HepG2 (cell line): ENCODE data around the gene BLVRB. TPM values are rescaled to one million over a fixed set of nuclear protein-coding genes. Genes with fewer than 3 reads are reported as not detected.

Experiments used
- BCL3 ChIP-seq: sonication (generic); formaldehyde crosslinking; IDR thresholded peaks from 2 replicates; pipeline ENCODE4 v1.5.1; 2020; ENCODE audit warnings: mild to moderate bottlenecking, missing genetic modification reagents, moderate library complexity
- BRCA1 ChIP-seq: sonication (generic); formaldehyde crosslinking; IDR thresholded peaks from 2 replicates; pipeline ENCODE4 v1.4.0; 2020; ENCODE audit warnings: missing genetic modification reagents
- CHD4 ChIP-seq: fragments of 200-600 bp; sonication (generic); IDR thresholded peaks from 2 replicates; pipeline ENCODE4 v1.7.0; 2017; ENCODE audit warnings: mild to moderate bottlenecking, low read length, borderline replicate concordance
- DPF2 ChIP-seq: sonication (generic); formaldehyde crosslinking; IDR thresholded peaks from 2 replicates; pipeline ENCODE4 v1.4.0; 2020; ENCODE audit warnings: mild to moderate bottlenecking, low read depth, missing genetic modification reagents, borderline replicate concordance
- HOMEZ ChIP-seq: IDR thresholded peaks from 2 replicates; pipeline ENCODE4 v1.6.1; 2016; ENCODE audit warnings: low read depth
- NR2F6 ChIP-seq, 2 experiments: IDR thresholded peaks; 2 replicates each; pipeline ENCODE4 v1.6.1; 2016; ENCODE audit warnings: antibody characterized with exemption in 1 of 2, mild to moderate bottlenecking in 1 of 2
- SRY ChIP-seq: sonication (generic); formaldehyde crosslinking; IDR thresholded peaks from 2 replicates; pipeline ENCODE4 v1.8.0; 2022; ENCODE audit warnings: mild to moderate bottlenecking, missing genetic modification reagents
- TGIF2 ChIP-seq: IDR thresholded peaks from 2 replicates; pipeline ENCODE4 v1.6.1; 2016; ENCODE audit warnings: control low read depth, missing compliant biosample characterization
- TOE1 ChIP-seq: sonication (generic); formaldehyde crosslinking; IDR thresholded peaks from 2 replicates; pipeline ENCODE4 v1.4.0; 2020; ENCODE audit warnings: mild to moderate bottlenecking, missing genetic modification reagents
- XBP1 ChIP-seq: sonication (generic); formaldehyde crosslinking; IDR thresholded peaks from 2 replicates; pipeline ENCODE4 v1.5.0; 2020; ENCODE audit warnings: missing genetic modification reagents
- ZBTB7A ChIP-seq: sonication (generic); formaldehyde crosslinking; IDR thresholded peaks from 2 replicates; pipeline ENCODE4 v1.8.0; 2022; ENCODE audit warnings: mild to moderate bottlenecking, missing genetic modification reagents
- ZNF12 ChIP-seq: sonication (generic); formaldehyde crosslinking; IDR thresholded peaks from 2 replicates; pipeline ENCODE4 v1.5.0; 2020; ENCODE audit warnings: missing genetic modification reagents
- ZNF207 ChIP-seq: fragments of 450-650 bp; IDR thresholded peaks from 2 replicates; pipeline ENCODE4 v1.6.1; 2016; ENCODE audit warnings: antibody characterized with exemption, borderline replicate concordance
- ZNF326 ChIP-seq: sonication (generic); formaldehyde crosslinking; IDR thresholded peaks from 2 replicates; pipeline ENCODE4 v1.4.0; 2020; ENCODE audit warnings: missing genetic modification reagents, borderline replicate concordance
- ZNF607 ChIP-seq: sonication (generic); formaldehyde crosslinking; IDR thresholded peaks from 2 replicates; pipeline ENCODE4 v1.5.1; 2020; ENCODE audit warnings: missing genetic modification reagents, mild to moderate bottlenecking, borderline replicate concordance
- ZNF619 ChIP-seq: sonication (generic); formaldehyde crosslinking; IDR thresholded peaks from 2 replicates; pipeline ENCODE4 v1.4.0; 2020; ENCODE audit warnings: mild to moderate bottlenecking, missing genetic modification reagents
- polyA plus RNA-seq, 8 experiments: library from polyadenylated mRNA; depleted of rRNA in 3 of 8; stranded (reverse) in 7 of 8; unstranded in 1 of 8; fragments of >200 nt; fragmentation: Illumina TruSeq in 4 of 8; extraction: Trizol in 4 of 8; gene quantifications; 2 replicates each; pipeline versions ENCODE4 v1.2.1 to v1.2.3, GENCODE V29; 2011 to 2016; ENCODE audit warnings: low read depth in 4 of 8, missing spikeins in 1 of 8, mixed read lengths in 1 of 8; ENCODE audit not compliant: insufficient read depth in 1 of 8
- total RNA-seq, 5 experiments: library from RNA; depleted of rRNA; stranded (reverse); fragments of >200 nt; fragmentation: Illumina TruSeq; extraction: Trizol; gene quantifications; 2 replicates each; pipeline ENCODE4 v1.2.3, GENCODE V29; 2016; ENCODE audit warnings: low read depth in 1 of 5
- TF ChIP-seq, protein P1 (sequence below): sonication (generic); formaldehyde crosslinking; IDR thresholded peaks from 2 replicates; pipeline ENCODE4 v1.8.1; 2023; ENCODE audit warnings: missing genetic modification reagents, mild to moderate bottlenecking, borderline replicate concordance
- TF ChIP-seq, protein P2 (sequence below): sonication (generic); formaldehyde crosslinking; IDR thresholded peaks from 2 replicates; pipeline ENCODE4 v1.8.1; 2023; ENCODE audit warnings: mild to moderate bottlenecking, missing genetic modification reagents
- TF ChIP-seq, protein P3 (sequence below): sonication (generic); formaldehyde crosslinking; IDR thresholded peaks from 2 replicates; pipeline ENCODE4 v1.5.0; 2020; ENCODE audit warnings: missing genetic modification reagents
- TF ChIP-seq, protein P4 (sequence below): IDR thresholded peaks from 2 replicates; pipeline ENCODE4 v1.6.1; 2016; ENCODE audit warnings: missing compliant biosample characterization, missing genetic modification reagents, borderline replicate concordance
- TF ChIP-seq, protein P5 (sequence below): sonication (generic); formaldehyde crosslinking; IDR thresholded peaks from 2 replicates; pipeline ENCODE4 v1.5.1; 2020; ENCODE audit warnings: missing genetic modification reagents, mild to moderate bottlenecking, borderline replicate concordance

Gene BLVRB
- total and polyA plus RNA-seq, 2 of the 13 experiments (the other 11 are each of a cell fraction or from before 2014, with no cell fraction given) = 25.9 to 51.4 TPM

DNA sequence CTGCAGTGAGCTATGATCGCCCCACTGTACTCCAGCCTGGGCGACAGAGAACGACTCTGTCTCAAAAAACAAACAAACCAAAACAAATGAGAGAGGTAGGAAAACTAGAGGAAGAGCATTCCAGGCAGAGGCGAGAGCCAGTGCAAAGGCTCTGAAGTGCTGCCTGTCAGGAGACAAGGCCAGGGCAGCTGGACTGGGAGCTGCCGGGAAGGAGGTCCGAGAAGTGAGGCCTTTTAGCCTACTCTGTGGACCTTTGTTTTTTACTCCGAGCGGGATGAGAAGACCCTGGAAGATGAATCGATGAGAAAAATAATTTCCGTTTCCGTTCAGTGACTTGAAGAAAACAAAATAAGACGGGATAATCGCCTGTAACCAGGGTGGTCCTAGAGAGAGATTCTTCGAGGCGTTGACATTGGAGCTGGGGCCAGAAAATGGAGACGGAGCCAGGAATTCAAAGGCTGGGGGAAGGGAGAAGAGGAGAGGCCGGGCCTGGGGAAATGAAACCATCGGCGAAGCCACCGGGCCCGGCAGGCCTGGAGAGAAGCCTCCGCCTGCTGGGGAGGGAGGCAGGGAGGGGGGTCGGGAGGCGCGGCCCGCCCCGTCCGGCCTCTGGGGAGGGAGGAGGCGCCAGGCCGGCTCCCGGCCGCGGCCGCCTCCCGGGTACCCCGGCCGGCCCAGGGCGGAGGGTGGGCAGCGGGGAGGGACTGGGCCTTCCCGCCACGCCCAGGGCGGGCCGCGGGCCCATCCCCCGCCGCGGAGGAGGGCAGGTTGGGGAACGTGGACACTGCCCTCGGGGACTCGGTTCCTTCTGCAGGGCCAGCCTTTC lies 31.9 kb downstream of the BLVRB start (continued):
- no peak for TF ChIP-seq BCL3 (CRISPR knock-in tag)
- no peak for TF ChIP-seq DPF2
- no peak for TF ChIP-seq TOE1 (CRISPR knock-in tag)
- TF ChIP-seq, protein P1, sequence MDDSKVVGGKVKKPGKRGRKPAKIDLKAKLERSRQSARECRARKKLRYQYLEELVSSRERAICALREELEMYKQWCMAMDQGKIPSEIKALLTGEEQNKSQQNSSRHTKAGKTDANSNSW (CRISPR knock-in tag) = no peak
- TF ChIP-seq HOMEZ (CRISPR knock-in tag) = no peak
- no peak for TF ChIP-seq ZNF326 (CRISPR knock-in tag)
- TF ChIP-seq TGIF2 (CRISPR knock-in tag) = no peak
- no peak for TF ChIP-seq ZBTB7A (CRISPR knock-in tag)
- TF ChIP-seq, protein P2, sequence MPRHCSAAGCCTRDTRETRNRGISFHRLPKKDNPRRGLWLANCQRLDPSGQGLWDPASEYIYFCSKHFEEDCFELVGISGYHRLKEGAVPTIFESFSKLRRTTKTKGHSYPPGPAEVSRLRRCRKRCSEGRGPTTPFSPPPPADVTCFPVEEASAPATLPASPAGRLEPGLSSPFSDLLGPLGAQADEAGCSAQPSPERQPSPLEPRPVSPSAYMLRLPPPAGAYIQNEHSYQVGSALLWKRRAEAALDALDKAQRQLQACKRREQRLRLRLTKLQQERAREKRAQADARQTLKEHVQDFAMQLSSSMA = peak; percentile 76
- no peak for TF ChIP-seq BRCA1 (CRISPR knock-in tag)
- no peak for TF ChIP-seq SRY (CRISPR knock-in tag)
- TF ChIP-seq ZNF619 (CRISPR knock-in tag) = no peak
- TF ChIP-seq, protein P3, sequence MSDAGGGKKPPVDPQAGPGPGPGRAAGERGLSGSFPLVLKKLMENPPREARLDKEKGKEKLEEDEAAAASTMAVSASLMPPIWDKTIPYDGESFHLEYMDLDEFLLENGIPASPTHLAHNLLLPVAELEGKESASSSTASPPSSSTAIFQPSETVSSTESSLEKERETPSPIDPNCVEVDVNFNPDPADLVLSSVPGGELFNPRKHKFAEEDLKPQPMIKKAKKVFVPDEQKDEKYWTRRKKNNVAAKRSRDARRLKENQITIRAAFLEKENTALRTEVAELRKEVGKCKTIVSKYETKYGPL (CRISPR knock-in tag) = no peak
- no peak for TF ChIP-seq ZNF607
- no peak for TF ChIP-seq ZNF207
- TF ChIP-seq, protein P4, sequence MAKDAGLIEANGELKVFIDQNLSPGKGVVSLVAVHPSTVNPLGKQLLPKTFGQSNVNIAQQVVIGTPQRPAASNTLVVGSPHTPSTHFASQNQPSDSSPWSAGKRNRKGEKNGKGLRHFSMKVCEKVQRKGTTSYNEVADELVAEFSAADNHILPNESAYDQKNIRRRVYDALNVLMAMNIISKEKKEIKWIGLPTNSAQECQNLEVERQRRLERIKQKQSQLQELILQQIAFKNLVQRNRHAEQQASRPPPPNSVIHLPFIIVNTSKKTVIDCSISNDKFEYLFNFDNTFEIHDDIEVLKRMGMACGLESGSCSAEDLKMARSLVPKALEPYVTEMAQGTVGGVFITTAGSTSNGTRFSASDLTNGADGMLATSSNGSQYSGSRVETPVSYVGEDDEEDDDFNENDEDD (CRISPR knock-in tag) = peak; percentile 82; the same call in 1 of the 2 replicates
- no peak for TF ChIP-seq CHD4
- no peak for TF ChIP-seq ZNF12 (CRISPR knock-in tag)
- TF ChIP-seq, protein P5, sequence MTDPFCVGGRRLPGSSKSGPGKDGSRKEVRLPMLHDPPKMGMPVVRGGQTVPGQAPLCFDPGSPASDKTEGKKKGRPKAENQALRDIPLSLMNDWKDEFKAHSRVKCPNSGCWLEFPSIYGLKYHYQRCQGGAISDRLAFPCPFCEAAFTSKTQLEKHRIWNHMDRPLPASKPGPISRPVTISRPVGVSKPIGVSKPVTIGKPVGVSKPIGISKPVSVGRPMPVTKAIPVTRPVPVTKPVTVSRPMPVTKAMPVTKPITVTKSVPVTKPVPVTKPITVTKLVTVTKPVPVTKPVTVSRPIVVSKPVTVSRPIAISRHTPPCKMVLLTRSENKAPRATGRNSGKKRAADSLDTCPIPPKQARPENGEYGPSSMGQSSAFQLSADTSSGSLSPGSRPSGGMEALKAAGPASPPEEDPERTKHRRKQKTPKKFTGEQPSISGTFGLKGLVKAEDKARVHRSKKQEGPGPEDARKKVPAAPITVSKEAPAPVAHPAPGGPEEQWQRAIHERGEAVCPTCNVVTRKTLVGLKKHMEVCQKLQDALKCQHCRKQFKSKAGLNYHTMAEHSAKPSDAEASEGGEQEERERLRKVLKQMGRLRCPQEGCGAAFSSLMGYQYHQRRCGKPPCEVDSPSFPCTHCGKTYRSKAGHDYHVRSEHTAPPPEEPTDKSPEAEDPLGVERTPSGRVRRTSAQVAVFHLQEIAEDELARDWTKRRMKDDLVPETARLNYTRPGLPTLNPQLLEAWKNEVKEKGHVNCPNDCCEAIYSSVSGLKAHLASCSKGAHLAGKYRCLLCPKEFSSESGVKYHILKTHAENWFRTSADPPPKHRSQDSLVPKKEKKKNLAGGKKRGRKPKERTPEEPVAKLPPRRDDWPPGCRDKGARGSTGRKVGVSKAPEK (CRISPR knock-in tag) = no peak
- no peak for TF ChIP-seq NR2F6 (IDR thresholded peaks at IDR 0.05)
- peak; percentile 11; the same call in 1 of the 2 replicates for TF ChIP-seq NR2F6 (CRISPR knock-in tag; IDR thresholded peaks at IDR 0.05)
- no peak for TF ChIP-seq XBP1
